HG03196 (cell line): ENCODE data around the gene MALRD1.
"Not testable (repeated sequence)": the region's sequence is repeated elsewhere in the genome, so short reads cannot be mapped to it uniquely, and the experiment has no call there.

Source experiments
- ATAC-seq: cut with Tn5 transposase; IDR thresholded peaks from one replicate; pipeline ENCODE4 v1.9.1; 2021; ENCODE audit not compliant: unreplicated experiment

The MALRD1 gene

GRCh38 chr10:19704544-19704943, 655.9 kb downstream of the MALRD1 start:
- ATAC-seq: no peak

GRCh38 chr10:19705250-19705649, 656.6 kb downstream of the MALRD1 start:
- no peak for ATAC-seq

GRCh38 chr10:19706904-19707303, 658.3 kb downstream of the MALRD1 start:
- no peak for ATAC-seq

GRCh38 chr10:19707376-19707775, 658.8 kb downstream of the MALRD1 start:
- ATAC-seq: no peak

GRCh38 chr10:19708031-19708430, 659.4 kb downstream of the MALRD1 start:
- ATAC-seq: no peak

GRCh38 chr10:19710600-19710999, 662.0 kb downstream of the MALRD1 start:
- ATAC-seq: no peak

GRCh38 chr10:19713159-19713558, 664.6 kb downstream of the MALRD1 start:
- no peak for ATAC-seq

GRCh38 chr10:19713800-19714525, 665.4 kb downstream of the MALRD1 start:
- ATAC-seq: no peak

- ATAC-seq: no peak
Measured at GRCh38 chr10:19719284-19719683, 670.7 kb downstream of the MALRD1 start.

- no peak for ATAC-seq
Measured at GRCh38 chr10:19724287-19724686, 675.7 kb downstream of the MALRD1 start.

- ATAC-seq: no peak
Measured at GRCh38 chr10:19728376-19728775, 679.8 kb downstream of the MALRD1 start.

GRCh38 chr10:19728964-19729363, 680.4 kb downstream of the MALRD1 start:
- ATAC-seq: no peak

GRCh38 chr10:19730167-19730906, 681.7 kb downstream of the MALRD1 start:
- no peak for ATAC-seq

- no peak for ATAC-seq
Measured at GRCh38 chr10:19730907-19731217, 682.3 kb downstream of the MALRD1 start.

GRCh38 chr10:19731560-19731959, 683.0 kb downstream of the MALRD1 start:
- ATAC-seq: no peak

- ATAC-seq: no peak
Measured at GRCh38 chr10:19738440-19738839, 689.8 kb downstream of the MALRD1 start.

- not testable (repeated sequence) for ATAC-seq
Measured at GRCh38 chr10:19739232-19739631, 690.6 kb downstream of the MALRD1 start.

- ATAC-seq: not testable (repeated sequence)
Measured at GRCh38 chr10:19742144-19742543, 693.5 kb downstream of the MALRD1 start.

- no peak for ATAC-seq
Measured at GRCh38 chr10:19745672-19746071, 697.1 kb downstream of the MALRD1 start.

- ATAC-seq: no peak
Measured at GRCh38 chr10:19749185-19749729, 700.7 kb downstream of the MALRD1 start.

- ATAC-seq: no peak
Measured at GRCh38 chr10:19750972-19751371, 702.4 kb downstream of the MALRD1 start.

- ATAC-seq: no peak
Measured at GRCh38 chr10:19756919-19757318, 708.3 kb downstream of the MALRD1 start.
